Measurements from ENCODE around the gene TRDN.
"Not testable (repeated sequence)": the region's sequence is repeated elsewhere in the genome, so short reads cannot be mapped to it uniquely, and the experiment has no call there.

Gene TRDN

GRCh38 chr6:123402052-123402451, 234.7 kb downstream of the TRDN start:
- DNase-seq (ENCODE audit: low read depth) = no peak

GRCh38 chr6:123398072-123398471, 238.7 kb downstream of the TRDN start:
- no peak for DNase-seq (ENCODE audit: low read depth)

- no peak for DNase-seq (ENCODE audit: low read depth)
Measured at GRCh38 chr6:123393331-123393730, 243.4 kb downstream of the TRDN start.

- no peak for DNase-seq (ENCODE audit: low read depth)
Measured at GRCh38 chr6:123383718-123384117, 253.0 kb downstream of the TRDN start.

GRCh38 chr6:123380257-123380656, 256.5 kb downstream of the TRDN start:
- no peak for DNase-seq (ENCODE audit: low read depth)

- no peak for DNase-seq (ENCODE audit: low read depth)
Measured at GRCh38 chr6:123372737-123373136, 264.0 kb downstream of the TRDN start.

GRCh38 chr6:123363912-123364311, 272.8 kb downstream of the TRDN start:
- DNase-seq (ENCODE audit: low read depth) = no peak

GRCh38 chr6:123360359-123360758, 276.4 kb downstream of the TRDN start:
- no peak for DNase-seq (ENCODE audit: low read depth)

GRCh38 chr6:123352705-123353104, 284.0 kb downstream of the TRDN start:
- no peak for DNase-seq (ENCODE audit: low read depth)

GRCh38 chr6:123352279-123352678, 284.5 kb downstream of the TRDN start:
- DNase-seq (ENCODE audit: low read depth) = no peak

GRCh38 chr6:123343836-123344235, 292.9 kb downstream of the TRDN start:
- no peak for DNase-seq (ENCODE audit: low read depth)

- DNase-seq (ENCODE audit: low read depth) = no peak
Measured at GRCh38 chr6:123338394-123338793, 298.4 kb downstream of the TRDN start.

- DNase-seq (ENCODE audit: low read depth) = no peak
Measured at GRCh38 chr6:123333000-123333756, 303.6 kb downstream of the TRDN start.

- no peak for DNase-seq (ENCODE audit: low read depth)
Measured at GRCh38 chr6:123332070-123332469, 304.7 kb downstream of the TRDN start.

GRCh38 chr6:123329337-123329736, 307.4 kb downstream of the TRDN start:
- no peak for DNase-seq (ENCODE audit: low read depth)

GRCh38 chr6:123323452-123324329, 313.1 kb downstream of the TRDN start:
- DNase-seq (ENCODE audit: low read depth) = no peak

GRCh38 chr6:123321020-123321419, 315.7 kb downstream of the TRDN start:
- DNase-seq (ENCODE audit: low read depth) = no peak

GRCh38 chr6:123316733-123317323, 319.9 kb downstream of the TRDN start:
- DNase-seq (ENCODE audit: low read depth) = no peak

GRCh38 chr6:123314459-123314858, 322.3 kb downstream of the TRDN start:
- DNase-seq (ENCODE audit: low read depth) = not testable (repeated sequence)

- no peak for DNase-seq (ENCODE audit: low read depth)
Measured at GRCh38 chr6:123309130-123309529, 327.6 kb downstream of the TRDN start.

- no peak for DNase-seq (ENCODE audit: low read depth)
Measured at GRCh38 chr6:123306334-123306733, 330.4 kb downstream of the TRDN start.

GRCh38 chr6:123295672-123296071, 341.1 kb downstream of the TRDN start:
- no peak for DNase-seq (ENCODE audit: low read depth)

- no peak for DNase-seq (ENCODE audit: low read depth)
Measured at GRCh38 chr6:123295181-123295580, 341.6 kb downstream of the TRDN start.

Data from activated T-cell treated with anti-CD3 and anti-CD28 coated beads for 1 hour (primary cell).